DMS153 treated with DMSO at 0.1 percent for 48 hours (cell line): ENCODE measurements around the gene HEBP2.

Experiments
- DNase-seq: peaks from one replicate; lab custom pipeline; 2025; ENCODE audit not compliant: unreplicated experiment; lab: John Stamatoyannopoulos, UW

Gene HEBP2

GRCh38 chr6:138454981-138455706 lies 51.1 kb downstream of the HEBP2 start:
- DNase-seq = no peak

GRCh38 chr6:138455746-138456400 lies 51.9 kb downstream of the HEBP2 start:
- peak; percentile 70 for DNase-seq

- DNase-seq = no peak
Observed at GRCh38 chr6:138456401-138456790, 52.4 kb downstream of the HEBP2 start.

GRCh38 chr6:138461647-138462046 lies 57.6 kb downstream of the HEBP2 start:
- DNase-seq = no peak

- no peak for DNase-seq
Observed at GRCh38 chr6:138464085-138464484, 60.1 kb downstream of the HEBP2 start.

- DNase-seq = no peak
Observed at GRCh38 chr6:138465007-138465645, 61.1 kb downstream of the HEBP2 start.

- DNase-seq = no peak
Observed at GRCh38 chr6:138467901-138468300, 63.9 kb downstream of the HEBP2 start.

- DNase-seq = no peak
Observed at GRCh38 chr6:138468320-138469015, 64.4 kb downstream of the HEBP2 start.
